Testis (tissue), 3 donors: ENCODE measurements around the gene ZNF396. TPM values are rescaled to one million over a fixed set of nuclear protein-coding genes. Genes with fewer than 3 reads are reported as not detected.
A peak's percentile ranks its signal among the peaks of the same experiment; 100 is the strongest.

Source experiments
- DNase-seq: peaks from one replicate; pipeline ENCODE4 v3.0.0-alpha.2; 2019
- H3K27ac ChIP-seq, 2 donors: fragments of 200-600 bp; sonication (generic); one replicate each; pipeline ENCODE4 v1.5.1; 2019
- H3K27me3 ChIP-seq: fragments of 200-600 bp; sonication (generic); one replicate; pipeline ENCODE4 v1.5.1; 2019
- H3K36me3 ChIP-seq: fragments of 200-600 bp; sonication (generic); one replicate; pipeline ENCODE4 v1.5.1; 2017; ENCODE audit warnings: low read depth; ENCODE audit errors: missing control alignments
- H3K4me1 ChIP-seq: fragments of 200-600 bp; sonication (generic); one replicate; pipeline ENCODE4 v1.5.1; 2019
- H3K4me3 ChIP-seq, 2 donors: fragments of 200-600 bp; sonication (generic); one replicate each; pipeline ENCODE4 v1.5.1; 2017 to 2019
- H3K9me3 ChIP-seq: fragments of 200-600 bp; sonication (generic); one replicate; pipeline ENCODE4 v1.5.1; 2017
- POLR2A ChIP-seq: fragments of 450-650 bp; IDR thresholded peaks from one replicate; pipeline ENCODE4 v1.6.1; 2017; ENCODE audit warnings: antibody characterized with exemption, mild to moderate bottlenecking, moderate library complexity
- WGBS, 2 donors: methylation state at CpG; one replicate each; pipeline ENCODE4 v1.1.5; 2018; 5-methylcytosine and 5-hydroxymethylcytosine counted together
- intact Hi-C: fragments of 100-400 bp; cut with DNase I; formaldehyde crosslinking; loops from one replicate; pipeline ENCODE4 v1.15.1; 2023; ENCODE audit warnings: low total_unique reads
- polyA plus RNA-seq: library from polyadenylated mRNA; stranded (reverse); fragments of 350-450 nt; fragmentation: Illumina TruSeq; extraction: RNeasy Lipid Tissue Mini Kit (QIAGEN cat#74804); gene quantifications from one replicate; pipeline ENCODE4 v1.2.3, GENCODE V29; 2014; ENCODE audit warnings: low read depth, low replicate concordance; ENCODE audit not compliant: insufficient read depth
- total RNA-seq, 2 donors: library from RNA; depleted of rRNA; stranded (reverse); fragments of >200 nt; gene quantifications; one replicate each; pipeline ENCODE4 v1.2.3, GENCODE V29; 2016
- TF ChIP-seq, protein P1 (sequence below), 3 experiments: fragments of 450-650 bp in 2 of 3; fragments of 200-600 bp in 1 of 3; sonication (generic) in 1 of 3; IDR thresholded peaks; one replicate each; pipeline ENCODE4 v1.5.1; 2016 to 2019; ENCODE audit warnings: antibody characterized with exemption in 3 of 3, mild to moderate bottlenecking in 2 of 3, moderate library complexity in 1 of 3

The ZNF396 gene
- total and polyA plus RNA-seq, 3 donors from 2014 or later, result 3.7 to 9.3 (median 7.3) TPM

DNA sequence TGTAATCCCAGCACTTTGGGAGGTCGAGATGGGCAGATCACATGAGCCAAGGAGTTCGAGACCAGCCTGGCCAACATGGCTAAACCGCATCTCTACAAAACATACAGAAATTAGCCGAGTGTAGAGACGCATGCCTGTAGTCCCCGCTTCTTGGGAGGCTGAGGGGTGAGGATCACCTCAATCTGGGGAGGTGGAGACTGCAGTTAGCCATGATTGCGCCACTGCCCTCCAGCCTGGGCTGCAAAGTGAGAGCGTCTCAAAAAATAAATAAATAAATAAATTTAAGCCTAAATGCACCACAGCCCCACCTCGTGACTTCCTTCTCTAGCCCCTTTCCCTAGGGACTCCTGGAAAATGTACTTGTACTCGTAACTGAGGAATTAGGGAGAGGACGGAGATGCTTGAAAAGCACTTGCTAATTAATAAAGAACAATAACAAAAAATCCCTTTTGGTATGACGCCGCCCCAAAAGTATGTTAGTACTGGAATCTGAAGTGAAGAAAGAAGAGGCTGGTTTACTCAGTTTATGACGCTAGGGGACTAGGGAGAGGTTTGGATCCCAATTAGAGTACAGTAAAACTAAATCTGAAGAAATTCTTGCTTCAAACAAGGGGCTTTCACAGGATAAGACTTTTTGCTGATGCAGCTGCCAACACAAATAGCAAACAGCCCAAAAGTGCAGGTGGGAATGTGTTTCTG is 887 bp upstream of the ZNF396 start:
- no peak overlapping the region for H3K27ac ChIP-seq
- no peak for DNase-seq
- H3K36me3 ChIP-seq, result no peaks in the 10 kb centered on the region
- H3K4me1 ChIP-seq, result no peaks in the 10 kb centered on the region
- H3K27me3 ChIP-seq, result no peaks in the 10 kb centered on the region
- H3K4me3 ChIP-seq, result peak overlapping the region; percentile 74 to 80
- no peaks in the 10 kb centered on the region for H3K9me3 ChIP-seq
- WGBS, 2 donors, result 52 to 58% methylated on average over 14 of the region's 14 CpGs
- TF ChIP-seq POLR2A, result no peak
- TF ChIP-seq, protein P1, sequence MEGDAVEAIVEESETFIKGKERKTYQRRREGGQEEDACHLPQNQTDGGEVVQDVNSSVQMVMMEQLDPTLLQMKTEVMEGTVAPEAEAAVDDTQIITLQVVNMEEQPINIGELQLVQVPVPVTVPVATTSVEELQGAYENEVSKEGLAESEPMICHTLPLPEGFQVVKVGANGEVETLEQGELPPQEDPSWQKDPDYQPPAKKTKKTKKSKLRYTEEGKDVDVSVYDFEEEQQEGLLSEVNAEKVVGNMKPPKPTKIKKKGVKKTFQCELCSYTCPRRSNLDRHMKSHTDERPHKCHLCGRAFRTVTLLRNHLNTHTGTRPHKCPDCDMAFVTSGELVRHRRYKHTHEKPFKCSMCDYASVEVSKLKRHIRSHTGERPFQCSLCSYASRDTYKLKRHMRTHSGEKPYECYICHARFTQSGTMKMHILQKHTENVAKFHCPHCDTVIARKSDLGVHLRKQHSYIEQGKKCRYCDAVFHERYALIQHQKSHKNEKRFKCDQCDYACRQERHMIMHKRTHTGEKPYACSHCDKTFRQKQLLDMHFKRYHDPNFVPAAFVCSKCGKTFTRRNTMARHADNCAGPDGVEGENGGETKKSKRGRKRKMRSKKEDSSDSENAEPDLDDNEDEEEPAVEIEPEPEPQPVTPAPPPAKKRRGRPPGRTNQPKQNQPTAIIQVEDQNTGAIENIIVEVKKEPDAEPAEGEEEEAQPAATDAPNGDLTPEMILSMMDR (IDR thresholded peaks at IDR 0.05), result no peak
- intact Hi-C loops, result no loop called here

- no peaks in the 10 kb centered on the region for H3K4me1 ChIP-seq
- H3K36me3 ChIP-seq, result no peaks in the 10 kb centered on the region
- TF ChIP-seq, protein P1 (IDR thresholded peaks at IDR 0.05), result no peak
- TF ChIP-seq POLR2A, result no peak
- DNase-seq, result peak; percentile 20
- H3K27ac ChIP-seq, result peak overlapping the region; percentile 3 to 46
- H3K27me3 ChIP-seq, result no peaks in the 10 kb centered on the region
- intact Hi-C loops, result no loop called here
- H3K4me3 ChIP-seq, result peak overlapping the region; percentile 74 to 80
- no peaks in the 10 kb centered on the region for H3K9me3 ChIP-seq
- 16 to 44% methylated on average over 5 to 13 of the region's 13 CpGs for WGBS, 2 donors
These were observed 770 bp downstream of the ZNF396 start for GRCh38 chr18:35376393-35376741.

DNA sequence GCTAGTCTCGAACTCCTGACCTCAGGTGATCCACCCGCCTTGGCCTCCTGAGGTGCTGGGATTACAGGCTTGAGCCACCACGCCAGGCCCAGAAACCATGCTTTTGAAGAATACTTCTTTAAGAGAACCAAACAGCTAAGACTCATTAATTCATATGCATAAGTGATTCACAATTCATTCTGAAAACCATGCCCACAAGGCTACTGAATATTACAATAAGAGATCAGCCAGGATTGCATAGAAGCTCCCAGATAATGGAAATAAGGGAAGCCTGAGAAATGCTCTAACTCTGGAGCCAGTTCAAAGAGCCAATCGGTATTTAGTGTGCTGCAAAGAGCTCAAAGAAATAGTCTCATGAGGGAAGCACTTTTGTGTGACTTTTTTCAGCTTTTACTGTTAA is 2.4 kb downstream of the ZNF396 start:
- Histone ChIP-seq H3K27me3 (no peaks in the 10 kb centered on the region), H3K4me1 (no peaks in the 10 kb centered on the region), H3K27ac (no peak overlapping the region), H3K36me3 (no peaks in the 10 kb centered on the region), H3K4me3 (no peak overlapping the region), H3K9me3 (no peaks in the 10 kb centered on the region)
- WGBS, 2 donors, result 80 to 86% methylated on average over 4 of the region's 4 CpGs
- DNase-seq, result no peak
- intact Hi-C loops, result no loop called here
- no peak for TF ChIP-seq POLR2A
- TF ChIP-seq, protein P1 (IDR thresholded peaks at IDR 0.05), result no peak

DNA sequence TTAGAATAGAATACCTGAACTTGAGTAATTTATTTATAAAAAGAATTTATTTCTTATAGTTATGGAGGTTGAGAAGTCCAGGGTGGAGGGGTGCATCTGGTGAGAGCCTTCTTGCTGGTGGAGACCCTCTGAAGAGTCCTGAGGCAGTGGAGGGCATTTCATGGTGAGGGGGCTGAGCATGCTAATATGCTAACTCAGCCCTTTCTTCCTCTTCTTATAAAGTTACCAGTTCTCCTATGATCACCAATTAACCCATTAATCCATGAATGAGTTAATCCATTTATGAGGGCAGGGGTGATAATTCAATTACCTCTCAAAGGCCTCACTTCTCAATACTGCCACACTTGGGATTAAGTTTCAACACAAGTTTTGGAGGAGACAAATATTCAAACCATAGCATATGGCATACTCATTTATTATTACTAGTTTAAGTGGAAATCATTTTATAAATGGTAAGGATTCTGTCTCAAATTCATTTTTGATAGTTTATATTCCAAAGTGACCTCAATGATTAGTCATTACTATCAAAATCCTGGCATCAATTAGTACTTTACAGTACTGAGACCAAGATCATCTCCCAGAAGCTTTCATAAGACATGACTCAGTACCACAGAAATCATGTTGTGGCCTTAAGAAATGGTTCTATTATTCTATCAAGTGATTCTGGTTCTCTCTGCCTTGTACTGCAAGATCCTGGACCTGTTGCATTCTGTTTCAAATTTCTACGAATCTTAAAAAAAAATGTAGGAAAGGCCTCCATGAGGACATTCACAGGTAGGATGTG is 5.5 kb downstream of the ZNF396 start:
- no peak for DNase-seq
- no peak overlapping the region for H3K4me3 ChIP-seq
- WGBS, 2 donors, result 89 to 100% methylated on average over 1 of the region's 1 CpG

More for the DNA sequence above, 5.5 kb downstream of the ZNF396 start:
- Histone ChIP-seq H3K27ac (no peak overlapping the region), H3K9me3 (no peaks in the 10 kb centered on the region), H3K36me3 (no peaks in the 10 kb centered on the region), H3K4me1 (no peaks in the 10 kb centered on the region), H3K27me3 (no peaks in the 10 kb centered on the region)
- intact Hi-C loops, result no loop called here
- TF ChIP-seq, protein P1 (IDR thresholded peaks at IDR 0.05), result no peak
- no peak for TF ChIP-seq POLR2A
